ENCODE data around the gene TMEM131.
"Not testable (repeated sequence)": the region's sequence is repeated elsewhere in the genome, so short reads cannot be mapped to it uniquely, and the experiment has no call there.

The TMEM131 gene

DNA sequence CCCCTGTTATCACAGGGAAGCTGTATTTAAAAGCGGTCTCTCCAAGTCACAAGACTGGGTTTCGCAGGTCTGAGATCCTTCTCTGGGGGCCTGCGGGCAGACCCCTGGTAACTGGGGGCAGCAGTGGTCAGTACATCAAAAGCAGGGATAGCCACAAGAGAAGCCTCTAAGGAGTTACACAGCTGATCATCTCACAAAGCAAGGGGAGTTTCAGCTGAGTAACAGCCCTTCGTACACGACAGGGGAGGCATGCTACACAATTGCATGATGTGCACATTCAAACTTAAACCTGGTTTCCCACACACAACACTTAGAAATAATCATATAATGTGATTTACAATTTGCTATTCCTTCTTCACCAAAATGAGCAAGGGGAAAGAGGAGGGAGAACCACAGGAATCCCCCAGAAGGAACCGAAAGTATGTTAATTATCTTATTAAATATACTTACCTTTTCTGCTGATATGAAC lies 87.5 kb downstream of the TMEM131 start:
- peaks cover 9% of the 10 kb centered on the region for H3K4me1 Mint-ChIP-seq (ENCODE audit: low read depth)
- no peak overlapping the region for H3K4me3 Mint-ChIP-seq
- H3K27ac Mint-ChIP-seq = no peak overlapping the region
- H3K9me3 Mint-ChIP-seq = no peaks in the 10 kb centered on the region
- peaks cover 16% of the 10 kb centered on the region for H3K36me3 Mint-ChIP-seq (ENCODE audit: low read depth)
- no peaks in the 10 kb centered on the region for H3K27me3 Mint-ChIP-seq (ENCODE audit: low read depth)

DNA sequence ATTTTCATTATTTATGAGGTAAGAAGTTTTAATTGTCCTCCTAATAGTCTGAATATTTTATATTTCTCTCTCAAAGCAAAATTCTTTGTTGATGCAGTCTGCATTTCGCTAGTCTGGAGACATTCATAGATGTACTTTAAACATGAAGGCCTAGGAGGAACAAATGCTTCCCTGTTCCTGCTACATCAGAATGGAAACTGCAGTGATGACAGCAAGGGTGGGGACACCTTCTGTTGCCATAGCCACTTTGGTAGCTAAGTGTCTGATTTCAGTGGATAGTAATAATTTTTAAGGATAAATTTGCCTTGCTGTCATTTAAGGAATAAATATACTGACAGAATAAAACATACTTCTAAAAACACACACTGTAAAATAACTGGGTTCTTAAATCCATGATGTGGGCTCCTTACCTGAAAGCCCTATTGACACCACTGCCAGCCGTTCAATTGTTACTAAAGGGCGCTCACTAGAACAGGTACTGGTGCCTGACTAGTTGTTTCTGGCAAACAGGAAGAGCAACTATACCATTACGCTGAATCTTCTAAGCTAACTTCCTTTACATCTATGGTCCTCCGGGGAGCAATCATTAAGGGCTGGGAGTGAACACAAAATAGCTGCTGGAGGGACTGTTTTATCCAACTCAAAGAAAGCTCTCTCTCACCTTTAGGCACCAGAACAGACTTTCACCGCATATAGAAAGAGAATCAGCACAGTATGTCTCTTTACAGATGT lies 88.2 kb downstream of the TMEM131 start:
- H3K9me3 Mint-ChIP-seq = no peaks in the 10 kb centered on the region
- peaks cover 8% of the 10 kb centered on the region for H3K4me1 Mint-ChIP-seq (ENCODE audit: low read depth)
- no peaks in the 10 kb centered on the region for H3K27me3 Mint-ChIP-seq (ENCODE audit: low read depth)
- peaks cover 16% of the 10 kb centered on the region for H3K36me3 Mint-ChIP-seq (ENCODE audit: low read depth)
- no peak overlapping the region for H3K4me3 Mint-ChIP-seq
- no peak overlapping the region for H3K27ac Mint-ChIP-seq

DNA sequence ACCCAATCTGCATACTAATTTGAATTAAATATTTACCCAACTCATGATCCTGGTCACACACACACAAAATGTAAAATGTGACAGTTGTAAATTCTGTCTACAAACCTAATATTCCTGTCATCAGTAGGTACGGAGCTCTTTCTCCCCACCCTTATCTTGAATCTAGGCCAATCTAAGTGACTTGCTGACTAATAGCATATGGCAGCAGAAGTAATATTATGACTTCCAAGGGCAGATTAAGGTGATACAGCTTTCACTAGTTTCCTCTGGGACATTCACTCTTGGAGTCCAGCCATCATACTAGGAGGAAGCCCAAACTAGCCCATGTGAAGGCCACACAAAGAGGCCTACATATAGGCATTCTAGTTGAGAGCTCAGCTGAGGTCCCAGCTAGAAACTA lies 89.4 kb downstream of the TMEM131 start:
- Mint-ChIP-seq H3K27ac (no peak overlapping the region), H3K36me3 (ENCODE audit: low read depth) (peaks cover 21% of the 10 kb centered on the region), H3K27me3 (ENCODE audit: low read depth) (no peaks in the 10 kb centered on the region), H3K9me3 (no peaks in the 10 kb centered on the region), H3K4me1 (ENCODE audit: low read depth) (peaks cover under 1% of the 10 kb centered on the region), H3K4me3 (no peak overlapping the region)

DNA sequence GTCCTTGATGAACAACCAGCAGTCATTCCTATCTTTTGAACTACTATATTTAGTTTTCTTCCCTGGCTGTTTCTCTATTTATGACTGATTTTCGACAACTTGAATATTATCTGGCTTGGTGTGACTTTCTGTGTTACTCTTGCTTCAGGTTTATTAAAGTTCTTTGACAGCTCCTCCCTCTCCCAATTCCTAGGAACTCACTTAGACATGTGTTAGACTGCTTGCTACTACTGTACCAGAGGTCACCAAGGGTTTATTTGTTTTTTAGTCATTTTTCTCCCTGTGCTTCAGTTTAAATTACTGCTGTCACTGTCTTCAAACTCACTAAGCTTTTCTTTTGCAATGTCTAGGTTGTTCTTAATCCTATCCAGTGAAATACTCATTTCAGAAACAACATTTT lies 90.5 kb downstream of the TMEM131 start:
- H3K36me3 Mint-ChIP-seq (ENCODE audit: low read depth) = peaks cover 17% of the 10 kb centered on the region
- H3K9me3 Mint-ChIP-seq = no peaks in the 10 kb centered on the region
- no peak overlapping the region for H3K27ac Mint-ChIP-seq
- H3K4me1 Mint-ChIP-seq (ENCODE audit: low read depth) = no peaks in the 10 kb centered on the region
- no peaks in the 10 kb centered on the region for H3K27me3 Mint-ChIP-seq (ENCODE audit: low read depth)
- no peak overlapping the region for H3K4me3 Mint-ChIP-seq

DNA sequence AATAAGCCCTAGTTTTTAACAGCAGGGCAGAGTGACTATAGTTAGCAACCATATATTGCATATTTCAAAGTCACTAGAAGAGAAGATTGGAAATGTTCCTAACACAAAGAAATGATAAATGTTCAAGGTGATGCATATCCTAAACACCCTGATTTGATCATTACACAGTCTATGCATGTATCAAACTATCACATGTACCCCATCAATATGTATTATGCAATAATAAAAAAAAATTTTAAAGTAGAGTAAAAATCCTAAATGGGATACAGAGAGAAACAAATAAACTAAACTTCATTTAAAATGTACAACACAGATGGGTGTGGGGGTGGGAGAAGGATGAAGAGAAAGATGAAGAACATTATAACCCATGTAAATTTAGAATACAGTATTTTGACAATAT lies 93.9 kb downstream of the TMEM131 start:
- Mint-ChIP-seq H3K9me3 (peaks cover 4% of the 10 kb centered on the region), H3K4me1 (ENCODE audit: low read depth) (no peaks in the 10 kb centered on the region), H3K4me3 (no peak overlapping the region), H3K27ac (no peak overlapping the region), H3K36me3 (ENCODE audit: low read depth) (peaks cover 24% of the 10 kb centered on the region), H3K27me3 (ENCODE audit: low read depth) (no peaks in the 10 kb centered on the region)

DNA sequence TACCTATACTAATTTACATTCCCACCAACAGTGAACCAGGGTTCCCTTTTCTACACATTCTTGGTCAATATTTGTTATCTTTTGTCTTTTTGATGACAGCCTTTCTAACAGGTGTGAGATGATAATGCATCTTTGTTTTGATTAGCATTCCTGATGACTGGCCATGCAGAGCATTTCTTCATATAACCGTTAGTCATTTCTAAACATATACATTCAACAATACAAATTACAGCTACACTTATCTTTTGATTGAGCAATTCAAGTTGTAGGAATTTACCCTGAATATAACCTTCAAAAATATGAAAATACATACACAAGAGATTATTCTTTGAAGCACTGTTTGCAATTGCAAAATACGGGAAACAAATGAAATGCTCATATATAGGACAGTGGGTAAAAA lies 94.9 kb downstream of the TMEM131 start:
- Mint-ChIP-seq H3K36me3 (ENCODE audit: low read depth) (peaks cover 23% of the 10 kb centered on the region), H3K27ac (no peak overlapping the region), H3K27me3 (ENCODE audit: low read depth) (no peaks in the 10 kb centered on the region), H3K9me3 (peaks cover 15% of the 10 kb centered on the region), H3K4me3 (no peak overlapping the region), H3K4me1 (ENCODE audit: low read depth) (no peaks in the 10 kb centered on the region)

- H3K27ac Mint-ChIP-seq; H3K27me3 Mint-ChIP-seq (ENCODE audit: low read depth); H3K4me3 Mint-ChIP-seq; H3K4me1 Mint-ChIP-seq (ENCODE audit: low read depth): not testable (repeated sequence)
- Mint-ChIP-seq H3K36me3 (ENCODE audit: low read depth) (peaks cover 23% of the 10 kb centered on the region), H3K9me3 (peaks cover 29% of the 10 kb centered on the region)
Measured at GRCh38 chr2:97893042-97893441, 102.7 kb downstream of the TMEM131 start.

- Mint-ChIP-seq H3K36me3 (ENCODE audit: low read depth) (peaks cover 30% of the 10 kb centered on the region), H3K4me1 (ENCODE audit: low read depth) (no peaks in the 10 kb centered on the region), H3K27me3 (ENCODE audit: low read depth) (no peaks in the 10 kb centered on the region), H3K4me3 (no peak overlapping the region), H3K27ac (no peak overlapping the region), H3K9me3 (peaks cover 29% of the 10 kb centered on the region)
Measured at GRCh38 chr2:97891611-97892010, 104.1 kb downstream of the TMEM131 start.

GRCh38 chr2:97889156-97889555 lies 106.6 kb downstream of the TMEM131 start:
- Mint-ChIP-seq H3K27me3 (ENCODE audit: low read depth) (no peaks in the 10 kb centered on the region), H3K36me3 (ENCODE audit: low read depth) (peaks cover 43% of the 10 kb centered on the region), H3K27ac (no peak overlapping the region), H3K9me3 (peaks cover 27% of the 10 kb centered on the region), H3K4me1 (ENCODE audit: low read depth) (no peaks in the 10 kb centered on the region), H3K4me3 (no peak overlapping the region)

- Mint-ChIP-seq H3K4me3 (no peak overlapping the region), H3K9me3 (peaks cover 27% of the 10 kb centered on the region), H3K27ac (no peak overlapping the region), H3K4me1 (ENCODE audit: low read depth) (no peaks in the 10 kb centered on the region), H3K27me3 (ENCODE audit: low read depth) (no peaks in the 10 kb centered on the region), H3K36me3 (ENCODE audit: low read depth) (peaks cover 43% of the 10 kb centered on the region)
Measured at GRCh38 chr2:97885841-97886240, 109.9 kb downstream of the TMEM131 start.

GRCh38 chr2:97880334-97880733 lies 115.4 kb downstream of the TMEM131 start:
- Mint-ChIP-seq H3K27me3 (ENCODE audit: low read depth) (no peaks in the 10 kb centered on the region), H3K9me3 (peaks cover 25% of the 10 kb centered on the region), H3K4me1 (ENCODE audit: low read depth) (no peaks in the 10 kb centered on the region), H3K27ac (no peak overlapping the region), H3K4me3 (no peak overlapping the region), H3K36me3 (ENCODE audit: low read depth) (peaks cover 29% of the 10 kb centered on the region)

- Mint-ChIP-seq H3K9me3 (peaks cover 18% of the 10 kb centered on the region), H3K4me1 (ENCODE audit: low read depth) (no peaks in the 10 kb centered on the region), H3K36me3 (ENCODE audit: low read depth) (peaks cover 21% of the 10 kb centered on the region), H3K27ac (no peak overlapping the region), H3K4me3 (no peak overlapping the region), H3K27me3 (ENCODE audit: low read depth) (no peaks in the 10 kb centered on the region)
Measured at GRCh38 chr2:97878865-97879264, 116.9 kb downstream of the TMEM131 start.

- H3K27me3 Mint-ChIP-seq (ENCODE audit: low read depth); H3K27ac Mint-ChIP-seq; H3K4me1 Mint-ChIP-seq (ENCODE audit: low read depth); H3K4me3 Mint-ChIP-seq: not testable (repeated sequence)
- peaks cover 22% of the 10 kb centered on the region for H3K36me3 Mint-ChIP-seq (ENCODE audit: low read depth)
- H3K9me3 Mint-ChIP-seq = peaks cover 18% of the 10 kb centered on the region
Measured at GRCh38 chr2:97878317-97878716, 117.4 kb downstream of the TMEM131 start.

- H3K9me3 Mint-ChIP-seq = peaks cover 6% of the 10 kb centered on the region
- H3K4me1 Mint-ChIP-seq (ENCODE audit: low read depth) = peaks cover 32% of the 10 kb centered on the region
- peak overlapping the region; percentile 79 for H3K27ac Mint-ChIP-seq
- H3K27me3 Mint-ChIP-seq (ENCODE audit: low read depth) = no peaks in the 10 kb centered on the region
- peaks cover 12% of the 10 kb centered on the region for H3K36me3 Mint-ChIP-seq (ENCODE audit: low read depth)
- no peak overlapping the region for H3K4me3 Mint-ChIP-seq
Measured at GRCh38 chr2:97871096-97871780, 124.5 kb downstream of the TMEM131 start.

GRCh38 chr2:97870396-97870843 lies 125.3 kb downstream of the TMEM131 start:
- Mint-ChIP-seq H3K4me3 (peak overlapping the region; percentile 52), H3K27ac (peak overlapping the region; percentile 79), H3K9me3 (peaks cover 5% of the 10 kb centered on the region), H3K27me3 (ENCODE audit: low read depth) (no peaks in the 10 kb centered on the region), H3K36me3 (ENCODE audit: low read depth) (peaks cover 8% of the 10 kb centered on the region), H3K4me1 (ENCODE audit: low read depth) (peaks cover 32% of the 10 kb centered on the region)
